GM19035 (cell line): ENCODE data around the gene C6orf62.
A peak's percentile ranks its signal among the peaks of the same experiment; 100 is the strongest.
"Not testable (repeated sequence)": the region's sequence is repeated elsewhere in the genome, so short reads cannot be mapped to it uniquely, and the experiment has no call there.

Source experiments
- ATAC-seq: cut with Tn5 transposase; IDR thresholded peaks from one replicate; pipeline ENCODE4 v1.9.1; 2021; ENCODE audit not compliant: unreplicated experiment

Gene C6orf62

DNA sequence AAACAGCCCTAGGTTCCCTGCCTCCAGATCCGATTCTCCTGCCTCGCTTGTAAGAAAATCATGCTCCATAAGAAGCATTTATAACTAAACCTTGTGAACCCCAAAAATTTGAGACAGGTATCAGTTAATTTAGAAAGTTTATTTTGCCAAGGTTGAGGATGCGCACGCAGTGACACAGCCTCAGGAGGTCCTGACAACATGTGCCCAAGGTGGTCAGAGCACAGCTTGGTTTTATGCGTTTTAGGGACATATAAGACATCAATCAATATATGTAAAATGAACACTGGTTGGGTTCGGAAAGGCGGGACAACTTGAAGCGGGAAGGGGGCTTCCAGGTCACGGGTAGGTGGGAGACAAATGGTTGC, 50.0 kb downstream of the C6orf62 start:
- ATAC-seq: no peak

DNA sequence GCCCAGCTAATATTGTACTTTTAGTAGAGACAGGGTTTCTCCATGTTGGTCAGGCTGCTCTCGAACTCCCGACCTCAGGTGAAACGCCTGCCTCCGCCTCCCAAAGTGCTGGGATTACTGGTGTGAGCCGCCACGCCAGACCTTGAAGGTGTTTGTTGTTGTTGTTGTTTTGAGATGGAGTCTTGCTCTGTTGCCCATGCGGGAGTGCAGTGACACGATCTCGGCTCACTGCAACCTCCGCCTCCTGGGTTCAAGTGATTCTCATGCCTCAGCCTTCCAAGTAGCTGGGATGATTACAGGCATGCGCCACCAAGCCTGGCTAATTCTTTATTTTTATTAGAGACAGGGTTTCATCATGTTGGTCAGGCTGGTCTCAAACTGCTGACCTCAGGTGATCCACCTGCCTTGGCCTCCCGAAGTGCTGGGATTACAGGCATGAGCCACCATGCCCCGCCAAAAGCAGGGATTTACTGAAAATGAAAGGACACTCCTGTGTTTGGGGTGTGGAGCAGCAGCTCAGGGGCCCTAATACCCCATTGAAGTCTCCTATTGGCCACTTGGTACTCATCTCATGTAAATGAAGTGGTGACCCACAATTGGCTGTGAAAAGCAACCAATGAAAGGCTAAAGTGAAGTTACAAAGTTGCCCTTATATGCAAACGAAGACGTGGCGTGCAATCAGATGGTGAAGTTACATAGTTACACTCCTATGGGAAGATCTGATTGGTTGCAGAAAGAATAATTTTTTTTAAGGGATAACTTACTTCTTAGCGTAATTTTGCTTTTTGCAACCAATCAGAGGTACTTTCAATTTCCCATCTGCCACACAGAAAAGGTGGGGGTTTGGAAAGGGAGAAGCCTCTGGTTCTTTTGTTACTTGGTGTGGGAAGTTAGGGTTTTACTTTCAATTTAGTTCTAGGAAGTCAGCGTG, 50.6 kb downstream of the C6orf62 start:
- not testable (repeated sequence) for ATAC-seq

DNA sequence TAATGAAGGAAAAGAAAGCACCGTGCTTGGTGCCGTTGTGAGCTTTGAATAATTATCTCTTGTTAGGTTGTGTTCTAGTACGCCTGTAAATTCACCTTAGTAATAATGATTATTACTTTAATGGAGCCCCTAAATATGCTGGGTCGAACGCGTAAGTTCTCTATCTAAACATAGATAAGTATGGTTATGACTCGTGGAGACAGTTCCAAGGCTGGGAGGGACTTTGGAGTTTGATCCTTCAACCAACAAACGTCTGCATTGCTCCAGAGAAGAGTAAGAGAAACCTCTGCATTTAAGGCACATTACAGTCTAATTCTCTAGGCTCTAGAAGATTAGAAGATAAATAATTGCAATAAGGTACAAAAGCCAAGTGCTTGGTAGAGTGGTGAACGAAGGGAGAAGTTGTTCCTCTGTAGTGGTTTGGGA, 51.6 kb downstream of the C6orf62 start:
- ATAC-seq: peak; percentile 1

DNA sequence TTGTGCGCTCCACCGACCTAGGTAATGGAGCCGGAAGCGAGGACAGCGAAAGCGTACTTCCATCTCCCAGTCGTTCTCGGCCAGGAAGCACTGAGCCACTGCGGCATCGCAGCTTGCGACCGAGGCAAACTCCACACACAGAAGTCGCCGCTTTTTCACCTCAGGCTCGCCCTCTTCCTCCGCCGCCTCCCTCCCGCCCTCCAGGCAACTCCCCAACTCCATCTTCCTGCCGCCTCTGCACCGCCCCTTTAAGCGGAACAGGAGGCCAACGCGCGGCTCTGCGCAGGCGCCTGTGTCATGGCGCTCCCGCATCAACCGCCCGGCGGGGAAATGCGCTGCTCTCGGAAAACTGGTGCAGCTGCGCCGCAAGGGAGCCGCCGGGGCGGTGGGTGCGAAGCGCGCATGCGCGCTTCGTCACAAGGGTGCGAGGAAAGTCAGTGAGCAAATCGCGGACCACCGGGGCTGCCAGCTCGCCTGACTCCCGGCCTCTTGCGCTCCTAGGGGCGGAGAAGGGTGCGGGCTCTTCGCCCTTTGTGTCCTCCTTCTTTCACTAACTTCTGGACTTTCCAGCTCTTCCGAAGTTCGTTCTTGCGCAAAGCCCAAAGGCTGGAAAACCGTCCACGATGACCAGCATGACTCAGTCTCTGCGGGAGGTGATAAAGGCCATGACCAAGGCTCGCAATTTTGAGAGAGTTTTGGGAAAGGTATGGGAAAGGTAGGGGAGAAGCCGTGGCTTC, 52.1 kb downstream of the C6orf62 start, which contains the start of the genes ACOT13 and TDP2:
ACOT13 (plus strand) TSS at position 437 of the 737 bp plus-strand sequence; CDS start at position 624, 187 bp downstream.
TDP2 (minus strand) TSS at position 259 of the 737 bp plus-strand sequence; CDS start at position 222, 37 bp downstream.
- ATAC-seq: peak; percentile 95

DNA sequence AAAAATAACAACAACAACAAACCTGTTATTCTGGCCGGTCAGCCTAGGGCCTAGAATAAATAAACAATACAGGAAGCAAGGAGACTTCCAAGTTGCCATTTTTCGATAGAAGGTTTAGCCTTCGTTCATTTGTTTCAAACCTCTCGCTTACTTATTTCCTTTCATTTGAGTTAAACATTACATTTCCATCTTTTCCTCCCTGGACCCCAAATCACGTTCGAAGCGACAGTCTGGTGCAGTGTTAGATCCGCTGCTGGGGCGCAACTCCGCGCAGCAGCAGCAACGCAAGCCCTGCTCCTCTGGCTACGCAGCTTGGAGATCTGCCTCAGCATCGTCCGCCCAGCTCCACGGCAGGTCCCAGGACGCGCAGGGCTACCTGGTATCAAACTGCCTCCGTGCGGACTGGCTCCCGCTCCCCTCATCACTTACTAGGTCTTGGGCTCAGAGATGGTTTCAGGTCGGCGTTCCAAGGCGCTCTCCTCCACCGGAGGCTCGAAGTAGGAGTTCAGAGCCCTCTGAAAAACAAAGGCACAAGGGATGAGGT, 52.8 kb downstream of the C6orf62 start:
- ATAC-seq: peak; percentile 33

GRCh38 chr6:24664046-24664987, 54.6 kb downstream of the C6orf62 start:
- no peak for ATAC-seq

DNA sequence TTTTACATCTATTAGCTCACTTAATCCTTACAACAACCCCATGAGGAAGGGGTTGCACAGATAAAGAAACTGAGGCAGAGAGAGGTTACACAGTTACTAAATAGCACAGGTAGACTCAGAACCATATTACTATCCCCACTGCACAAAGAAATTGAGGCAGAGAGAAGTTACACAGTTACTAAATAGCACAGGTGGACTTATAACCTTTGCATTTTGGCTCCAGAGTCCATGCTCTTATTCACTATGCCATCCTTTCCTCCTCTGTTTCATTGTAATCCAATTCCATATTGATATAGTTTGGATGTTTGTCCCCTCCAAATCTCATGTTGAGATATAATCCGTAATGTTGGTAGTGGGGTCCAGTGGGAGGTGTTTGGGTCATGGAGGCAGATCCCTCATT, 55.8 kb downstream of the C6orf62 start:
- ATAC-seq: no peak

GRCh38 chr6:24662236-24662635, 56.7 kb downstream of the C6orf62 start:
- ATAC-seq: no peak

DNA sequence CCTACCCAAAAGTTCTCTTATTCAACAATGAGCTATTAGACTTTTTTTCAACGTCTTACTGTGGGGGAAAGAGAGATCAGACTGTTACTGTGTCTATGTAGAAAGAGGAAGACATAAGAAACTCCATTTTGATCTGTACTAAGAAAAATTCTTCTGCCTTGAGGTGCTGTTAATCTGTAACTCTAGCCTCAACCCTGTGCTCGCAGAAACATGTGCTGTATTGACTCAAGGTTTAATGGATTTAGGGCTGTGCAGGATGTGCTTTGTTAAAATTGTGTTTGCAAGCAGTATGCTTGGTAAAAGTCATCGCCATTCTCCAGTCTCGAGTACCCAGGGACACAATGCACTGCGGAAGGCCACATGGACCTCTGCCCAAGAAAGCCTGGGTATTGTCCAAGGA, 57.2 kb downstream of the C6orf62 start:
- ATAC-seq: not testable (repeated sequence)

DNA sequence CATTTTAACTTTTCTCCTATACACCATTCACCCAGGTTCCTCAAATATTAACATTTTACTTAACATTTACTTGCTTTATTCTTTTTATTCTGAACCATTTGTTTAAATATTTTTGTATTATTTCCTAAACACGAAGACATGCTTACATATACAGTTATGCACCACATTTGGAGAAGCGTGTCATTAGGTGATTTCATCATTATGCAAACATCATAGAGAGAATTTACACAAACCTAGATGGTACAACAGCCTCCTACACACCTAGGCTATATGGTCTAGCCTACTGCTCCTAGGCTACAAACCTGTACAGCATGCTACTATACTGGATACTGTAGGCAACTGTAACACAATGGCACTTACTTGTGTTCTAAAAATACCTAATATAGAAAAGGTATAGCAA, 58.8 kb downstream of the C6orf62 start:
- ATAC-seq: no peak

GRCh38 chr6:24659561-24659960, 59.4 kb downstream of the C6orf62 start:
- no peak for ATAC-seq

GRCh38 chr6:24658573-24659560, 60.1 kb downstream of the C6orf62 start:
- no peak for ATAC-seq

GRCh38 chr6:24655215-24655614, 63.7 kb downstream of the C6orf62 start:
- ATAC-seq: no peak
